GM13977 (cell line): ENCODE measurements around the gene TYMP.

Experiments used
- DNase-seq: peaks from one replicate; pipeline ENCODE4 v3.0.0; 2012; ENCODE audit warnings: low spot score
- in situ Hi-C: fragments of 300-500 bp; cut with MboI; formaldehyde crosslinking; loops from one replicate; pipeline ENCODE4 v1.12.0; 2022; ENCODE audit warnings: low sequenced_read_pairs, low pct_unique_long_range_greater_than_20kb, mixed read lengths, inconsistent platforms; ENCODE audit not compliant: unreplicated experiment
- TF ChIP-seq, protein P1 (sequence below): IDR thresholded peaks from 2 replicates; pipeline ENCODE4 v1.5.1; 2012; ENCODE audit warnings: mild to moderate bottlenecking, control low read depth; ENCODE audit not compliant: insufficient read depth; ENCODE audit errors: extremely low read depth, missing control alignments

Gene TYMP

DNA sequence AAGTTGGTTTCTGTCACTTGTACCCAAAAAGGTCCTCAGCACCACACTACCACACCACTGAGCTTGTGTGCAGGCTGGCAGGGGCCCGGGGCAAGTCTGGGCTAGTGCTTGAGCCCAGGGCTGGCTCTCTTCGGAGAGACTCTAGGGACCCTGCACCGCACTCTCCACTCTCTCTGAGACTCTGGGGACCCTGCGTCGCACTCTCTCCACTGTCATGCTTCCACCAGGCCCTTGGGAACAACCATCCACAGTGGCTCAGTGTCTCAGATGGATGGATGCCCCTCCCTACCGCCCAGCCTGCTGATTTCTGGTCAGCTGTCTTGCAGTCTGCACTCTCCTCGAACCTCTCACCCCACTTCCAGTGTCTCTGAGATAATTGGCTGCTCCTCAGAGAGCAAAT lies 52.9 kb downstream of the TYMP start:
- TF ChIP-seq, protein P1, sequence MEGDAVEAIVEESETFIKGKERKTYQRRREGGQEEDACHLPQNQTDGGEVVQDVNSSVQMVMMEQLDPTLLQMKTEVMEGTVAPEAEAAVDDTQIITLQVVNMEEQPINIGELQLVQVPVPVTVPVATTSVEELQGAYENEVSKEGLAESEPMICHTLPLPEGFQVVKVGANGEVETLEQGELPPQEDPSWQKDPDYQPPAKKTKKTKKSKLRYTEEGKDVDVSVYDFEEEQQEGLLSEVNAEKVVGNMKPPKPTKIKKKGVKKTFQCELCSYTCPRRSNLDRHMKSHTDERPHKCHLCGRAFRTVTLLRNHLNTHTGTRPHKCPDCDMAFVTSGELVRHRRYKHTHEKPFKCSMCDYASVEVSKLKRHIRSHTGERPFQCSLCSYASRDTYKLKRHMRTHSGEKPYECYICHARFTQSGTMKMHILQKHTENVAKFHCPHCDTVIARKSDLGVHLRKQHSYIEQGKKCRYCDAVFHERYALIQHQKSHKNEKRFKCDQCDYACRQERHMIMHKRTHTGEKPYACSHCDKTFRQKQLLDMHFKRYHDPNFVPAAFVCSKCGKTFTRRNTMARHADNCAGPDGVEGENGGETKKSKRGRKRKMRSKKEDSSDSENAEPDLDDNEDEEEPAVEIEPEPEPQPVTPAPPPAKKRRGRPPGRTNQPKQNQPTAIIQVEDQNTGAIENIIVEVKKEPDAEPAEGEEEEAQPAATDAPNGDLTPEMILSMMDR, result no peak
- in situ Hi-C loops, result no loop called here
- no peak for DNase-seq
